GM18951 (cell line): ENCODE measurements around the gene MIS12.

Source experiments
- POLR2A ChIP-seq: IDR thresholded peaks from 4 replicates; pipeline ENCODE4 v1.6.1; 2011; ENCODE audit warnings: mild to moderate bottlenecking; ENCODE audit not compliant: insufficient read length, insufficient read depth; ENCODE audit errors: extremely low read depth
- in situ Hi-C: fragments of 300-500 bp; cut with MboI; formaldehyde crosslinking; loops from one replicate; pipeline ENCODE4 v1.12.0; 2022; ENCODE audit warnings: low sequenced_read_pairs, mixed read lengths, inconsistent platforms; ENCODE audit not compliant: unreplicated experiment

MIS12 gene

GRCh38 chr17:5510771-5511170 is 24.4 kb downstream of the MIS12 start:
- in situ Hi-C loops: no loop called here
- TF ChIP-seq POLR2A: no peak

DNA sequence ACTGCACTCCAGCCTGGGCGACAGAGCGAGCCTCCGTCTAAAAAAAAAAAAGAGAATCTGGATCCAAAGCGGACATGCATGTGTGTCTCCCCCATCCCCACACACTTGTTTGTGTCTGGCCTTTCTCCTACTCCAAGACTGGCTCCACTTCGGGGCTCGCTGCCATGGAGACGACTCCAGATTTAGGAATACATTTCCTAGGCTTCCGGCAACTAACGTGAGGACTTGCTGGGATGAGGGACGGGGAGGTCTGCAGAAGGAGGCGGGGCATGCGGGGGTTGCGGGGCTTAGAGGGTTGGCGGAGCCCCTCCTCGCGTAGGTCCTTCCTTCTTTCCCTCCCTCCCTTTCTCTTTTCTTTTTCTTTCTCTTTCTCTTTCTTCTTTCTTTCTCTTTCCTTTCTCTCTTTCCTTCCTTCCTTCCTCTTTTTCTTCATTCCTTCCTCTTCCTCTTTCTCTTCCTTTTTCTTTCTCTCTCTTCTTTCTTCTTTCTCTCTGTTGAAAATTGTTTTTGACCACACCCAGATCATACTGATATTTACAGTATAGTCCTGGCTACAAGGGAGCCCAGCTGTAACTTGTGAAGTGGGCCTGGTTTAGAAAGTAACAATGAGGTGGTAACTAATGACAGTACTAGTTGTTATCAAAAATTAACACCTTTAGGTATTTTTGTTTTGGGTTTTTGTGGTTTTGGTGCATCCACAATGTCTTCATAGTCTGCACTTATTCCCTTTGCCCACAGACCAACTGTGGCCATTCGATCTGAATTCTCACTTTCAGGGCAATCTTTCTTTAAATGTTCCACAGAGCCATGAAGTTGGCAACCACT is 25.2 kb downstream of the MIS12 start:
- in situ Hi-C loops: no loop called here
- no peak for TF ChIP-seq POLR2A

- in situ Hi-C loops: no loop called here
Measured at GRCh38 chr17:5513628-5514027, 27.3 kb downstream of the MIS12 start.

DNA sequence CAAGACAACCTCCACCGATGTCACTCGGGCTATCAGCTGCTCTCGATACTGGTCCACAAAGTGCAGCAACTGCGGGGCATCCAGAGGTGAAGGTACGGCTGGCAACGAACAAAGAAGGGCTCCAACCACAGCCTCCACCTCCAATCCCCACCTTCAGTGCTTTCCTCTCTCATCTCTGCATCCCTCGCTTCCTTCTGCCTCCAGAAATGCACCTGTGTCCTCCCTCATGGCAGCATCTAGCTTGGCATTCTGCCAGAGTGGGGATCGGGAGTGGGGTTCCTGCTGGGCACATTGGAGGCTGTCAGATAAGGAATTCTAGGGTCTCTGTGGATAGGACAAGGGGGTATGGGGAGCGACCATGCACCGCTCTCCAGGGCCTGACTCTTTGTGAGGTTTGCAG is 28.6 kb downstream of the MIS12 start:
- TF ChIP-seq POLR2A: no peak
- in situ Hi-C loops: no loop called here

More at GRCh38 chr17:5513628-5514027, 27.3 kb downstream of the MIS12 start:
- no peak for TF ChIP-seq POLR2A

- in situ Hi-C loops: no loop called here
- TF ChIP-seq POLR2A: no peak
Measured at GRCh38 chr17:5516060-5516792, 29.9 kb downstream of the MIS12 start.

- TF ChIP-seq POLR2A: no peak
- in situ Hi-C loops: no loop called here
Measured at GRCh38 chr17:5522476-5522875, 36.1 kb downstream of the MIS12 start.

DNA sequence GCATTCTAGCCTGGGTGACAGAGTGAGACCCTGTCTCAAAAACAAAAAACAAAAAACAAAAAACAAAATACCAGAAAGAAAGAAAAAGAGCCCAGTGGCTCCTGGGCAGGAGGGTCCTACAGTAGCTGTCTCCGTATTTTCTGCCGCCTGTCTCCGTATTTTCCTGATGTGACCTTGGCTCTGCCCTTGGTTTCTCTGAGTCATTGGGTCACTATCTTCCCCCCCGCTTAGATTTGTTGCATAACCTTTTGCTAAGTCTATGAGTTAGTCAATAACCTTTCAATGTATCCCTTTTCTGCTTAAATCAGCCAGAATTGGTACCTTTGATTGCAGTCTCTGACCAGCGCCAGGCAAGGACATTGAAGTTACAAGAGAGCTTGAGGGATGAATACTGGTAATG is 36.9 kb downstream of the MIS12 start:
- in situ Hi-C loops: no loop called here
- no peak for TF ChIP-seq POLR2A

DNA sequence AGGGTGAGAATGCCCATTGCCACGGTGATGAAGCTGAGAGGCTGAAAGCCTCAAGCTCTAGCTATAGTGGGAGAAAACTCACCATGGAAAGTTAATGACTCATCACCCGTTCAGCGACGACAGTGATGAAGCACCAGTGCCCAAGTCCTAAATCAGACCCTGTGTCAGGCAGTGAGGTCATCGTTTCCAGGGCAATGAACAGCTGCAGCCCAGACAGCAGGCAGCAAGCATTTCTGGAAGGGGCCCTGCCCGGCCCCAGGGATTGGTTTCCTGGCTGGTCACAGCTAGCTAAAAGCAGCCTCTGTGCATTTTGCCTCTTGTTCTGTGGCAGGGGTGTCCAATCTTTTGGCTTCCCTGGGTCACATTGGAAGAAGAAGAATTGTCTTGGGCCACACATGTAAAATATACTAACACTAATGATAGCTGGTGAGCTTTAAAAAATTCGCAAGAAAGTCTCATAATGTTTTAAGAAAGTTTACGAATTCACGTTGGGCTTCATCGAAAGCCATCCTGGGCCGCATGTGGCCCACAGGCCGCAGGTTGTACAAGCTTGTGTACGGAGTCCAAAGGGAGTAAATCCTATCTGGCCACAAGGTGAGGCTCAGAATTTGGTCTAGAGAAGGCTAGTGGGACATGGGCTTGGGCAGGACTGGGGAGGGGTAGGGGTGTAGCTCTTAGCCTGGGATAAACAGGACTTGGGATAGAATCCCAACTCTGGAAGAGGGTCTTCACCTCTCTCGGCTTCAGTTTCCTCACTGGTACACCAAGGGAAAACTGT is 40.6 kb downstream of the MIS12 start:
- in situ Hi-C loops: no loop called here
- no peak for TF ChIP-seq POLR2A

- in situ Hi-C loops: no loop called here
- TF ChIP-seq POLR2A: no peak
Measured at GRCh38 chr17:5527601-5528250, 41.4 kb downstream of the MIS12 start.

- in situ Hi-C loops: no loop called here
- TF ChIP-seq POLR2A: no peak
Measured at GRCh38 chr17:5530265-5531084, 44.1 kb downstream of the MIS12 start.

GRCh38 chr17:5531085-5531418 is 44.7 kb downstream of the MIS12 start:
- TF ChIP-seq POLR2A: no peak

GRCh38 chr17:5532581-5532980 is 46.2 kb downstream of the MIS12 start:
- no peak for TF ChIP-seq POLR2A
- in situ Hi-C loops: no loop called here

More at GRCh38 chr17:5531085-5531418, 44.7 kb downstream of the MIS12 start:
- in situ Hi-C loops: no loop called here
